HepG2 (cell line): ENCODE data around the gene PRDX5. TPM values are rescaled to one million over a fixed set of nuclear protein-coding genes. Genes with fewer than 3 reads are reported as not detected.

ENCODE experiments used
- ATAC-seq: fragments of 200-7000 bp; cut with Tn5 transposase; 3 replicates; pipeline ENCODE4 v1.9.1; 2020; ENCODE audit warnings: mild to moderate bottlenecking, moderate library complexity
- BruUV-seq: library from RNA; stranded (reverse); fragments of 400-500 nt; replicated peaks from 2 replicates; lab custom pipeline; 2021; lab: Mats Ljungman, UMichigan
- CTCF ChIA-PET: fragments of 300-600 bp; formaldehyde crosslinking; extraction: SDS; loops from one replicate; lab custom pipeline; 2021; ENCODE audit warnings: low total read pairs, inconsistent platforms, low intra/inter-chr PET ratio; lab: Yijun Ruan, JAX
- POLR2A ChIA-PET: fragments of 350-600 bp; sonication (Branson Sonifier 250); formaldehyde crosslinking; loops from one replicate; lab custom pipeline; 2020; ENCODE audit warnings: antibody characterized with exemption, inconsistent platforms; lab: Yijun Ruan, JAX
- DNase-seq: peaks from one replicate; pipeline ENCODE4 v3.0.0-alpha.2; 2015; ENCODE audit warnings: low spot score
- FAIRE-seq: peaks from 3 replicates; lab custom pipeline; 2011; peaks lifted over from hg19 to GRCh38; lab: Jason Lieb, UNC
- H2AFZ ChIP-seq: one replicate; pipeline ENCODE4 v1.6.1; 2011; ENCODE audit warnings: low read length, inconsistent platforms
- H3K27ac ChIP-seq: fragments of 300-600 bp; 3 replicates; pipeline ENCODE4 v1.8.0; 2011; ENCODE audit warnings: mixed run types, mild to moderate bottlenecking, mixed read lengths, low read length, inconsistent platforms; ENCODE audit not compliant: insufficient read depth; ENCODE audit errors: extremely low read length
- H3K27me3 ChIP-seq, 2 experiments: fragments of 200-600 bp in 1 of 2; 2 replicates in 1 of 2; 3 replicates in 1 of 2; pipeline versions ENCODE4 v1.6.0 to v1.8.0; 2011; ENCODE audit warnings: low read length in 2 of 2, mild to moderate bottlenecking in 2 of 2, moderate library complexity in 2 of 2, inconsistent platforms in 1 of 2; ENCODE audit not compliant: insufficient read depth in 2 of 2, control insufficient read depth in 1 of 2
- H3K36me3 ChIP-seq, 2 experiments: fragments of 200-600 bp in 1 of 2; replicated peaks in 1 of 2; 2 replicates in 1 of 2; 3 replicates in 1 of 2; pipeline versions ENCODE4 v1.5.1 to v1.8.0; 2011; ENCODE audit warnings: low read length in 2 of 2, inconsistent platforms in 1 of 2; ENCODE audit not compliant: insufficient read depth in 2 of 2, control insufficient read depth in 1 of 2
- H3K4me1 ChIP-seq: 2 replicates; pipeline ENCODE4 v1.5.1; 2012; ENCODE audit warnings: low read length, inconsistent platforms; ENCODE audit not compliant: insufficient read depth
- H3K4me2 ChIP-seq: 2 replicates; pipeline ENCODE4 v1.6.0; 2011; ENCODE audit warnings: low read depth, low read length, inconsistent platforms
- H3K4me3 ChIP-seq, 3 experiments: fragments of 200-600 bp in 1 of 3; sonication (generic), shearing (Covaris generic) in 1 of 3; replicated peaks in 1 of 3; 2 replicates each; pipeline ENCODE4 v1.5.1; 2011 to 2016; ENCODE audit warnings: low read length in 3 of 3, inconsistent platforms in 2 of 3, low read depth in 2 of 3, mild to moderate bottlenecking in 2 of 3, control low read depth in 1 of 3, mixed read lengths in 1 of 3; ENCODE audit not compliant: insufficient read depth in 1 of 3
- H3K79me2 ChIP-seq: one replicate; pipeline ENCODE4 v1.6.1; 2011; ENCODE audit warnings: low read length, inconsistent platforms; ENCODE audit not compliant: insufficient read depth
- H3K9ac ChIP-seq: 2 replicates; pipeline ENCODE4 v1.6.0; 2011; ENCODE audit warnings: mild to moderate bottlenecking, low read depth, low read length, inconsistent platforms; ENCODE audit not compliant: insufficient read depth
- H3K9me3 ChIP-seq: 2 replicates; pipeline ENCODE4 v1.5.1; 2012; ENCODE audit warnings: mild to moderate bottlenecking, low read length
- H4K20me1 ChIP-seq: 2 replicates; pipeline ENCODE4 v1.6.0; 2011; ENCODE audit warnings: inconsistent platforms, mild to moderate bottlenecking, low read length, moderate library complexity; ENCODE audit not compliant: insufficient read depth
- EED ChIP-seq: sonication (generic); formaldehyde crosslinking; IDR thresholded peaks from 2 replicates; pipeline ENCODE4 v1.5.0; 2020; ENCODE audit warnings: mild to moderate bottlenecking, missing genetic modification reagents
- EZH2 ChIP-seq: conservative IDR thresholded peaks from 2 replicates; pipeline ENCODE4 v1.6.1; 2012; ENCODE audit warnings: mild to moderate bottlenecking, low read depth, low read length, moderate library complexity
- ZSCAN9 ChIP-seq: IDR thresholded peaks from 2 replicates; pipeline ENCODE4 v1.6.1; 2016; ENCODE audit warnings: borderline replicate concordance
- WGBS: methylation state at CpG from one replicate; pipeline ENCODE4 v1.1.6; 2017; ENCODE audit warnings: low lambda C conversion rate; 5-methylcytosine and 5-hydroxymethylcytosine counted together
- in situ Hi-C: cut with HindIII; loops from 2 replicates; pipeline ENCODE4 v1.10.0; 2017; ENCODE audit warnings: low pct_unique_long_range_greater_than_20kb; ENCODE audit not compliant: extremely low pct_ligation_motif_present
- intact Hi-C: fragments of 100-400 bp; cut with micrococcal nuclease; formaldehyde crosslinking; loops from one replicate; pipeline ENCODE4 v1.10.0; 2022; ENCODE audit not compliant: unreplicated experiment
- polyA plus RNA-seq, 8 experiments: library from polyadenylated mRNA; depleted of rRNA in 3 of 8; stranded (reverse) in 7 of 8; unstranded in 1 of 8; fragments of >200 nt; fragmentation: Illumina TruSeq in 4 of 8; extraction: Trizol in 4 of 8; gene quantifications; 2 replicates each; pipeline versions ENCODE4 v1.2.1 to v1.2.3, GENCODE V29; 2011 to 2016; ENCODE audit warnings: low read depth in 4 of 8, missing spikeins in 1 of 8, mixed read lengths in 1 of 8; ENCODE audit not compliant: insufficient read depth in 1 of 8
- total RNA-seq, 5 experiments: library from RNA; depleted of rRNA; stranded (reverse); fragments of >200 nt; fragmentation: Illumina TruSeq; extraction: Trizol; gene quantifications; 2 replicates each; pipeline ENCODE4 v1.2.3, GENCODE V29; 2016; ENCODE audit warnings: low read depth in 1 of 5
- TF ChIP-seq, protein P1 (sequence below): sonication (generic); formaldehyde crosslinking; IDR thresholded peaks from 2 replicates; pipeline ENCODE4 v1.8.0; 2022; ENCODE audit warnings: missing genetic modification reagents, mild to moderate bottlenecking, inconsistent platforms, borderline replicate concordance
- TF ChIP-seq, protein P2 (sequence below): sonication (generic); formaldehyde crosslinking; IDR thresholded peaks from 2 replicates; pipeline ENCODE4 v1.4.0; 2020; ENCODE audit warnings: missing genetic modification reagents

PRDX5 gene
- total and polyA plus RNA-seq, 2 of the 13 experiments (the other 11 are each of a cell fraction or from before 2014, with no cell fraction given) = 215 to 311 TPM

DNA sequence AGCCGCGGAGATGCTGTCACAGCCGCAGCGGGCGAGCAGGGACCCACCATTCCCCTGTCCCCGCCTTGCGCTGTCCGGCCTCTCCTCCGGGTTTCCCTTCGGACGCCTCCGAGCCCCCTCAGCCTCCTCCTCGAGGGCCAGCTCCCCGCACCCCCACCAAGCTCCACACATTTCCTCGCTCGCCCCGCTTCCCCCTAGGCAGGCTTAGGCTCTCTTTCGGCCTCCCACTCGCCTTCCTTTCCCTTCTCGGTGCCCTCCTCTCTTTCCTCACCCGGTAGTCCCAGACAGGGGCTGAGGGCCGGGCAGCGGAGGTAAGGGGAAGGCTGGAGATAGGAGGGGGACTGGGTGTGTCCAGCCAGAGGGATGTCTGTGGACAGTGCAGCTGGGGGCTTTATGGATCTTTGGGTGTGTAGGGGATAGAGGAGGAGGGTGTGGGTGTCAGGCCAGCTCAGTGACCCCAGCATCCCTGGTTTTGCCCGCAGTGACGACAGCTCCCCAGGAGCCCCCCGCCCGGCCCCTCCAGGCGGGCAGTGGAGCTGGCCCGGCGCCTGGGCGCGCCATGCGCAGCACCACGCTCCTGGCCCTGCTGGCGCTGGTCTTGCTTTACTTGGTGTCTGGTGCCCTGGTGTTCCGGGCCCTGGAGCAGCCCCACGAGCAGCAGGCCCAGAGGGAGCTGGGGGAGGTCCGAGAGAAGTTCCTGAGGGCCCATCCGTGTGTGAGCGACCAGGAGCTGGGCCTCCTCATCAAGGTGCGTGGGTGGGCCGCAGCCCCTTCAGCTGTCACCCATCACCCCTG lies 25.3 kb upstream of the PRDX5 start:
- H3K27me3 ChIP-seq = peaks cover 27 to 71% of the 10 kb centered on the region in 2 experiments
- peak; percentile 39 for ATAC-seq
- H3K4me1 ChIP-seq = 0 out of 2 replicates have a peak, but pooled peaks cover 12% of the 10 kb centered on the region
- POLR2A ChIA-PET = no interaction called here
- H2AFZ ChIP-seq = no peak overlapping the region
- no peaks in the 10 kb centered on the region for H3K79me2 ChIP-seq
- H3K9me3 ChIP-seq = no peaks in the 10 kb centered on the region
- CTCF ChIA-PET = no interaction called here
- H4K20me1 ChIP-seq = 0 out of 2 replicates have a peak, but pooled peaks cover under 1% of the 10 kb centered on the region
- H3K27ac ChIP-seq = no peak overlapping the region
- in situ Hi-C loops (no loop called here), intact Hi-C loops (no loop called here)
- no peak overlapping the region for H3K9ac ChIP-seq
- peak overlapping the region; percentile 60 for H3K4me2 ChIP-seq
- H3K4me3 ChIP-seq = peak overlapping the region in 2 of 3 experiments; percentile 19 to 61; a peak in 3 of 6 replicates
- 16% methylated on average over 15 of the region's 42 CpGs for whole genome bisulfite sequencing
- DNase-seq = no peak
- BruUV-seq = no TSS peak
- no peaks in the 10 kb centered on the region for H3K36me3 ChIP-seq
- TF ChIP-seq, protein P1, sequence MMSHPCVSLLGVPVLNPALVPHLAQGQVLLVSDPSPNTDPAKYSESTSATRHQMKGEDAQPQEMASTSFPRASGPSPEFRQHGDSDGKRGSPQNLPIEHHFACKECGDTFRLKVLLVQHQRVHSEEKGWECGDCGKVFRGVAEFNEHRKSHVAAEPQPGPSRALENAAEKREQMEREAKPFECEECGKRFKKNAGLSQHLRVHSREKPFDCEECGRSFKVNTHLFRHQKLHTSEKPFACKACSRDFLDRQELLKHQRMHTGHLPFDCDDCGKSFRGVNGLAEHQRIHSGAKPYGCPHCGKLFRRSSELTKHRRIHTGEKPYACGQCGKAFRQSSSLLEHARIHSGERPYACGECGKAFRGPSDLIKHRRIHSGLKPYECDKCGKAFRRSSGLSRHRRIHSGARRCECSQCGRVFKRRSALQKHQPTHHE = no peak
- TF ChIP-seq ZSCAN9 (CRISPR knock-in tag) (no peak), EZH2 (peak; percentile 64), EED (CRISPR knock-in tag) (0 out of 2 replicates have a peak, but pooled peaks have one; percentile 7)
- TF ChIP-seq, protein P2, sequence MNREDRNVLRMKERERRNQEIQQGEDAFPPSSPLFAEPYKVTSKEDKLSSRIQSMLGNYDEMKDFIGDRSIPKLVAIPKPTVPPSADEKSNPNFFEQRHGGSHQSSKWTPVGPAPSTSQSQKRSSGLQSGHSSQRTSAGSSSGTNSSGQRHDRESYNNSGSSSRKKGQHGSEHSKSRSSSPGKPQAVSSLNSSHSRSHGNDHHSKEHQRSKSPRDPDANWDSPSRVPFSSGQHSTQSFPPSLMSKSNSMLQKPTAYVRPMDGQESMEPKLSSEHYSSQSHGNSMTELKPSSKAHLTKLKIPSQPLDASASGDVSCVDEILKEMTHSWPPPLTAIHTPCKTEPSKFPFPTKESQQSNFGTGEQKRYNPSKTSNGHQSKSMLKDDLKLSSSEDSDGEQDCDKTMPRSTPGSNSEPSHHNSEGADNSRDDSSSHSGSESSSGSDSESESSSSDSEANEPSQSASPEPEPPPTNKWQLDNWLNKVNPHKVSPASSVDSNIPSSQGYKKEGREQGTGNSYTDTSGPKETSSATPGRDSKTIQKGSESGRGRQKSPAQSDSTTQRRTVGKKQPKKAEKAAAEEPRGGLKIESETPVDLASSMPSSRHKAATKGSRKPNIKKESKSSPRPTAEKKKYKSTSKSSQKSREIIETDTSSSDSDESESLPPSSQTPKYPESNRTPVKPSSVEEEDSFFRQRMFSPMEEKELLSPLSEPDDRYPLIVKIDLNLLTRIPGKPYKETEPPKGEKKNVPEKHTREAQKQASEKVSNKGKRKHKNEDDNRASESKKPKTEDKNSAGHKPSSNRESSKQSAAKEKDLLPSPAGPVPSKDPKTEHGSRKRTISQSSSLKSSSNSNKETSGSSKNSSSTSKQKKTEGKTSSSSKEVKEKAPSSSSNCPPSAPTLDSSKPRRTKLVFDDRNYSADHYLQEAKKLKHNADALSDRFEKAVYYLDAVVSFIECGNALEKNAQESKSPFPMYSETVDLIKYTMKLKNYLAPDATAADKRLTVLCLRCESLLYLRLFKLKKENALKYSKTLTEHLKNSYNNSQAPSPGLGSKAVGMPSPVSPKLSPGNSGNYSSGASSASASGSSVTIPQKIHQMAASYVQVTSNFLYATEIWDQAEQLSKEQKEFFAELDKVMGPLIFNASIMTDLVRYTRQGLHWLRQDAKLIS (CRISPR knock-in tag) = no peak
- FAIRE-seq = no peak
